Brain pericyte (primary cell): ENCODE measurements around the gene EPDR1.

Experiments
- DNase-seq: peaks from one replicate; pipeline ENCODE4 v3.0.0-alpha.2; 2012; ENCODE audit warnings: low read depth, low spot score

EPDR1 gene

DNA sequence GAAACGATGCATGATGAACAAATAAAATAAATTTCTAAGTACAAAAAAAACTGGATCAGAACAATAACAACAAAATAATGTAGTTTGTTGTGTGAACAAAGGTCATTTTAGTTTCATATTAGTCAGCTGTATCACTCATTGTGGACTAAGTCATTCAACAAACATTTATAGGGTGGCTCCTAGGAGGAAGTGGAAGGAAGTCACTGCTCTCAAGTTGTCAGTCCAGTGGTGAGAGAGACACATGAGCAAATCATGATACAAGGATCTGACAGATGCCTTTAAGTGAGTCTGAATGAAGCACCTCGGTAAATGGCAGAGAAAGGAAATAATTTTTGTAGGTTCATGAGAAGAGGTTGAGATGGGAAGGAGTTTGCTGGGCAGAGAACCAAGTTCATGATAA lies 56.8 kb downstream of the EPDR1 start:
- no peak for DNase-seq

DNA sequence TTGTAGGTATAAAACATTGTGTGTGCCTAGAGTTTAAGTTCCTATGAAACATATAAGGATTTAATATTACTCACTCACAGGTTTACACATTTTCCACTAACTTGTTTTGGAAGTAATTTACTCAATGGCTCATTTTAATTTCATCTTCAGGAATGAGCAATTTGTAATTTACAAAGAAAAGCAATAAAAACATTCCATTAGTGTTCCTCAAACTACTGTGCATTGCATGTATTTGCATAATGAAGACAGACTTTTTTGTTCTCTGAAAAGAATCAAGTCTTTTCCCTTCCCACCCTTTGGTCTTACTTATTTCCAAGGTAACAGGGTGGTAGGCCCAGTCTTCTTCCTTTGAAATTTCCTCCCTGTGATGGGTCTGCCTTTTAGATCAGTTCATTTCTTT lies 61.2 kb downstream of the EPDR1 start:
- DNase-seq = no peak

GRCh38 chr7:37982423-37982822 lies 62.0 kb downstream of the EPDR1 start:
- DNase-seq = no peak

GRCh38 chr7:37984750-37985390 lies 64.4 kb downstream of the EPDR1 start:
- DNase-seq = no peak

GRCh38 chr7:37986908-37987330 lies 66.5 kb downstream of the EPDR1 start:
- no peak for DNase-seq

DNA sequence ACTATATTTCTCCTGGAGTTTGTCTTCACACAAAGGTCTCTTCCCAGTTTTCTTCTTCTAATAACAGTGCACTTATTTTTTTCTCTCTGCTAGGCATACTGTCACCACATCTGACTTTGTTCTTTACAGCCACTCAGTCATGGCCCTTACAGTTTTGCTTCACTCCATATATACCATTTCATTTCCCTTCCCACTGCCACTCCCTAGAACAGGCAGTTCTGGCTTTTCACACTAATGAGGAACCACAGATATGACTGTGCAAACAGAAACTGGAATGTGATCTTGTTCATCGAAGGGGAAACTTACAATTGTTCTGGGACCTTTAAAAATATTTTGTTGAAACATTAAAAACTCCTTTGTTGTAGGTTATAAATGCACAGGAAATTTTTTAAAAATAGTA lies 67.3 kb downstream of the EPDR1 start:
- DNase-seq = no peak

GRCh38 chr7:37988721-37989650 lies 68.5 kb downstream of the EPDR1 start:
- no peak for DNase-seq

GRCh38 chr7:37990337-37990736 lies 69.9 kb downstream of the EPDR1 start:
- DNase-seq = no peak

GRCh38 chr7:37993060-37993501 lies 72.6 kb downstream of the EPDR1 start:
- DNase-seq = no peak

- no peak for DNase-seq
Measured at GRCh38 chr7:37999673-38000072, 79.2 kb downstream of the EPDR1 start.

DNA sequence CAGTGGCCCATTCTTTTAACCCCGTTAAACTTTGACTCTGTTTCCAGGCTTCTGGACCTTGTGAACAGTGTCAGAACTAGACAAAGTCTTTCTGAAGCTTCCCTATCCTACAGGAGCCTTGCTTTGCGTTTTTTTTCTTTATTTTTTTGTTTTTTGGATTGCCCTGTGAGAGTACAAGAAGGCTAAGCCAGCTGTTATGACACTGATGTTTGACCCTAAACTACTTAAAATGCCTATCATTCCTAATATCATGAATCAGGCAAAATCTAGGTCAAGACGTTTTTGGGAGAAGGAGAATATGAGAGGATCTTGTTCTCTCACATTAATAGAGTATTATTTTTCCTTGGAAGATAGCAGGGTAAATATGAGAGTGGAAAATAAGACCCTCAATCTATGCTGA lies 79.8 kb downstream of the EPDR1 start:
- DNase-seq = no peak
